GM18951 (cell line): Measurements from ENCODE around the gene PRR5L.
"Not testable (repeated sequence)": the region's sequence is repeated elsewhere in the genome, so short reads cannot be mapped to it uniquely, and the experiment has no call there.

Experiments used
- POLR2A ChIP-seq: IDR thresholded peaks from 4 replicates; pipeline ENCODE4 v1.6.1; 2011; ENCODE audit warnings: mild to moderate bottlenecking; ENCODE audit not compliant: insufficient read length, insufficient read depth; ENCODE audit errors: extremely low read depth
- in situ Hi-C: fragments of 300-500 bp; cut with MboI; formaldehyde crosslinking; loops from one replicate; pipeline ENCODE4 v1.12.0; 2022; ENCODE audit warnings: low sequenced_read_pairs, mixed read lengths, inconsistent platforms; ENCODE audit not compliant: unreplicated experiment

The PRR5L gene

DNA sequence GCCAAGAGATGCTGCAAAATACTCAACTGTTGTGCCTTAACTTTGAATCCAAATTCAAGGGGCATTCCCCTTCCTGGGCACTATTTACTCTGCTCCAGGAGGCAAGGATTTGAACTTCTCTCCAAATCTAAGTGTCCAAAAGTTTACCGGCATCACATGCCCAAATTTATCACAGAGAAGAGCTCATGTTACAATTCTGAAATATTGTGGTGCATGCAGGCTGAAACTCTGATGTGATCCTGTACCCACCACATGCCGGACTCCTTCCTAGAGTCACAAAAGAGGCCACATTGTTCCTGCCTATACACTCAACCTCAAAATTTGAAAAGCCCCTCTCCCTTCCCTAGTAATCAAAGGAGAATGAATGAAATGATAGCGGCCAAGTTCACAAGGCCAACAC, 212.7 kb downstream of the PRR5L start:
- TF ChIP-seq POLR2A: no peak
- in situ Hi-C loops: no loop called here

- no peak for TF ChIP-seq POLR2A
- in situ Hi-C loops: no loop called here
Observed at GRCh38 chr11:36509201-36509639, 213.1 kb downstream of the PRR5L start.

- TF ChIP-seq POLR2A: peak; percentile 95
- in situ Hi-C loops: no loop called here
Observed at GRCh38 chr11:36509694-36510593, 213.9 kb downstream of the PRR5L start, which contains the start of gene TRAF6. Gene TRAF6 (minus strand): TSS chr11:36510272. CDS start chr11:36501515, 8,757 bp downstream.

- no peak for TF ChIP-seq POLR2A
- in situ Hi-C loops: no loop called here
Observed at GRCh38 chr11:36510594-36510942, 214.5 kb downstream of the PRR5L start.

- in situ Hi-C loops: not testable (repeated sequence)
Observed at GRCh38 chr11:36511062-36511461, 215.0 kb downstream of the PRR5L start.

- no peak for TF ChIP-seq POLR2A
- in situ Hi-C loops: no loop called here
Observed at GRCh38 chr11:36512016-36512415, 215.9 kb downstream of the PRR5L start.

GRCh38 chr11:36513965-36514364, 217.9 kb downstream of the PRR5L start:
- in situ Hi-C loops: no loop called here
- TF ChIP-seq POLR2A: no peak
